HG02610 (cell line): ENCODE results near the gene LGSN.
"Not testable (repeated sequence)": the region's sequence is repeated elsewhere in the genome, so short reads cannot be mapped to it uniquely, and the experiment has no call there.

ENCODE experiments used
- ATAC-seq: cut with Tn5 transposase; IDR thresholded peaks from one replicate; pipeline ENCODE4 v1.9.1; 2021; ENCODE audit warnings: mild to moderate bottlenecking, moderate library complexity; ENCODE audit not compliant: unreplicated experiment

The LGSN gene

GRCh38 chr6:63246581-63246980 lies 73.2 kb downstream of the LGSN start:
- ATAC-seq = no peak

DNA sequence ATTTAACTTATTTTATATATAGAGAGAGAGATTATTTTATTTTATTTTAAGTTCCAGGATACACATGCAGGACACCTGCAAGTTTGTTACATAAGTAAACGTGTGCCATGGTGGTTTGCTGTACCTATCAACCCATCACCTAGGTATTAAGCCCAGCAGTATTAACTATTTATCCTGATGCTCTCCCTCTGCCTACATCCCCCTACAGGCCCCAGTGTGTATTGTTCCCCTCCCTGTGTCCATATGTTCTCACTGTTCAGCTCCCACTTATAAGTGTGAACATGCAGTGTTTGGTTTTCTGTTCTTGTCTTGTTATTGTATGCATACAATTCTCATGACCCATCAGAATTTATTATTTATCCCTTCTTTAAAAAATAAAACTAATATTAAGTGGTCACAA lies 73.9 kb downstream of the LGSN start:
- peak; percentile 58 for ATAC-seq

DNA sequence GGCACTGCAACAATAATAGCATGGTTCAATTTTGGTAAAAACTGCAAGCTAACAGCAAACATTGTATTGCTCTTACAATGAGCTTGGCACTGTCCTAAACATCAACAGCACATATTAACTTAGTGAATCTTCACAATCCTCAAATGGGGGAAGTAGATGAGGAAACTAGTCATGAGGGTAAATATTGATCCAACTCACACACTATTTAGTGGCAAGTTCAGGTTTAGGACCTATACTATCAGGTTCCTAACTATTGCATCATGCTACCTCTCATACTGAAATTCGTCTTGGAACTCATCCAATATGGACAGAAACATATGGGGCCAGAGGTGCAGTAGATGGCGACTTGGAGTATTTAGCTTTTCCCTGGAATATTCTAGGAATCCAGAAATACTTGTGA lies 74.4 kb downstream of the LGSN start:
- ATAC-seq = no peak

DNA sequence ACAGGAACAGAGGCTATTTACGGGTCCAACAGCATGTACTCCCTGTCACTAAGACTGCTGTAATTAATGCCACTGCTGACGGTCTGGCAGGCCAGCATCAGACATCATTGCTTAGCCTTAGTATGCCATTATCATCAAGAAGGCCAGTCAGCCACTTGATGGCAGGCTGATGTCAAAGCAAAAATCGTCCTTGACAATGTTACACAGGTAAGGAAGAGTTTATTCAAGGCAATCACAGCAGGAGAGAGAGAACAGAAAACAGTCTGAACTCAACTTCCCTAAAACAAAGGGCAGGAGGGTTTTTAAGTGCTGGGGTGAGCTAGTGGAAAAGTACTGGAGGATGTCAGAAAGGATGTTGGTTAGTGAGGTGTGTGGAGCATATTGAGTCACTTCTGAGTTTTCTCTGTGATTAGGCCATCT lies 83.4 kb downstream of the LGSN start:
- ATAC-seq = no peak

- not testable (repeated sequence) for ATAC-seq
Measured at GRCh38 chr6:63230511-63230910, 89.3 kb downstream of the LGSN start.

DNA sequence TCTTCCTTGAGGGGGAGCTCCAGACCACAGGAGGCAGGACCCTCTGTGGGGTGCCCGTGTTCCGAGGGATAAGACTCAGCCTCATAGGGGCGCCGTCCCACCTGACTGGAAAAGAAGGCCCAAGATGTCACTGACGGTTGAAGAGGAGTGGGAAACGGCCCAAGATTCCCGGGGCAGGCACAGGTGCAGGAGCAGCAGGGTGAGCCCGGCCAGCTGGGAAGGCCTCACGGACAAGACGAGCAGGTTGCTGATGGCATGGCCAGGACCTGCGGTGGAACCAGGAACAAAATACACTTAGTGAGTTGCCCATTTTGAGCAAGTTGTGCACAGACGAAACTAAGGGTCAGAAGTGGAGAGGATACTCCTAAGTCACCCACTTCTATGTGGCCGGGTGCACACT lies 89.8 kb downstream of the LGSN start:
- not testable (repeated sequence) for ATAC-seq

DNA sequence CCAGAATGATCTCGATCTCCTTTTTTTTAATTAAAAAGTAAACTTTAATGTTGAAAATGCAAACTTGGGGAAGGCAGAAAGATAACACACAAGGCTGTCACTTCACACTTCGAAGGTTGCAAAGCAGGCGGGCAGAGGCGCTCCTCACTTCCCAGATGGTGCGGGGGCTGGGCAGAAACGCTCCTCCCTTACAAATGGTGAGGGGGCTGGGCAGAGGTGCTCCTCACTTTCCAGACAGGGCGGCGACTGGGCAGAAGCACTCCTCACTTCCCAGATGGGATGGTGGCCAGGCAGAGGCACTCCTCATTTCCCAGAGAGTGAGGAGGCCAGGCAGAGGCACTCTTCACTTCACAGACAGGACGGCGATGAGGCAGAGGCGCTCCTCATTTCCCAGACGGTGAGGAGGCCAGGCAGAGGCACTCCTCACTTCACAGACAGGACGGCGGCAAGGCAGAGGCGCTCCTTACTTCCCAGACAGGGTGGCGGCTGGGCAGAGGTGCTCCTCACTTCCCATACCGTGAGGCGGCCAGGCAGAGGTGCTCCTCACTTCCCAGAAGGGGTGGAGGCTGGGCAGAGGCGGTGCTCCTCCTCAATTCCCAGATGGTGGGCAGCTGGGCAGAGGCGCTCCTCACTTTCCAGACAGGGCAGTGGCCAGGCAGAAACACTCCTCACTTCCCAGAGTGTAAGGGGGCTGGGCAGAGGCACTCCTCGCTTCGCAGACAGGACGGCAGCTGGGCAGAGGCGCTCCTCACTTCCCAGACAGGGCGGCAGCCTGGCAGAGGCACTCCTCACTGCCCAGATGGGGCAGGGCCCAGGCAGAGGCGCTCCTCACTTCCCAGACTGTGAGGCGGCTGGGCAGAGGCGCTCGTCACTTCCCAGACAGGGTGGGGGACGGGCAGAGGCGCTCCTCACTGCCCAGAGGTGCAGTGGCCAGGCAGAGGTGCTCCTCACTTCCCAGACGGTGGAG lies 91.6 kb downstream of the LGSN start:
- ATAC-seq = not testable (repeated sequence)

DNA sequence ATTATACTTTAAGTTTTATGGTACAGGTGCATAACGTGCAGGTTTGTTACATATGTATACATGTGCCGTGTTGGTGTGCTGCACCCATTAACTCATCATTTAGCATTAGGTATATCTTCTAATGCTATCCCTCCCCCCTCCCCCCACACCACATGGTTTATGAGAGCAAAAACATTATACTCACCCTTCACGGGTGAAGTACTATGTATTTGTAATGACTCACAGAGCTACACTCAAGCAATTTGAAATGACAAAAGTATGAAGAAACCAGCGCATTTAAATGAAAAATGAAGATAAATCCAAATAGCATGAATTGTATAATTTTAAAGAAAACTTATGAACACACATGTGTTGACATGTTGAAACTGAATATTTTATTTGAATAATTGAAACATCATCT lies 93.8 kb downstream of the LGSN start:
- not testable (repeated sequence) for ATAC-seq
